Renal pelvis (tissue), 4 donors: Measurements from ENCODE around the gene OR6B1. TPM values are rescaled to one million over a fixed set of nuclear protein-coding genes. Genes with fewer than 3 reads are reported as not detected.
"Not testable (repeated sequence)": the region's sequence is repeated elsewhere in the genome, so short reads cannot be mapped to it uniquely, and the experiment has no call there.

Experiments used
- DNase-seq: peaks from one replicate; pipeline ENCODE4 v3.0.0-alpha.2; 2013
- polyA plus RNA-seq, 3 donors: library from polyadenylated mRNA; unstranded; fragments of 120-200 nt; gene quantifications; one replicate each; pipeline ENCODE4 v1.2.1, GENCODE V29; 2013; ENCODE audit not compliant: insufficient read length in 3 of 3

The OR6B1 gene
- polyA plus RNA-seq, 3 donors, result not detected

- no peak for DNase-seq
Observed at GRCh38 chr7:144004703-144005102, 4.6 kb downstream of the OR6B1 start.

- DNase-seq, result no peak
Observed at GRCh38 chr7:144006029-144006691, 6.0 kb downstream of the OR6B1 start.

- no peak for DNase-seq
Observed at GRCh38 chr7:144006692-144007042, 6.5 kb downstream of the OR6B1 start.

GRCh38 chr7:144009361-144009760 is 9.2 kb downstream of the OR6B1 start:
- no peak for DNase-seq

- not testable (repeated sequence) for DNase-seq
Observed at GRCh38 chr7:144010061-144010460, 9.9 kb downstream of the OR6B1 start.

GRCh38 chr7:144010821-144011220 is 10.7 kb downstream of the OR6B1 start:
- DNase-seq, result not testable (repeated sequence)

- DNase-seq, result no peak
Observed at GRCh38 chr7:144011458-144012230, 11.5 kb downstream of the OR6B1 start.

- no peak for DNase-seq
Observed at GRCh38 chr7:144018065-144018464, 17.9 kb downstream of the OR6B1 start.

- DNase-seq, result no peak
Observed at GRCh38 chr7:144019457-144019856, 19.3 kb downstream of the OR6B1 start.

GRCh38 chr7:144020340-144020739 is 20.2 kb downstream of the OR6B1 start:
- DNase-seq, result no peak

GRCh38 chr7:144022169-144022568 is 22.0 kb downstream of the OR6B1 start:
- no peak for DNase-seq

GRCh38 chr7:144023171-144023827 is 23.2 kb downstream of the OR6B1 start:
- DNase-seq, result no peak

- no peak for DNase-seq
Observed at GRCh38 chr7:144024213-144024612, 24.1 kb downstream of the OR6B1 start.

GRCh38 chr7:144026203-144026883 is 26.2 kb downstream of the OR6B1 start:
- no peak for DNase-seq

GRCh38 chr7:144027070-144027469 is 26.9 kb downstream of the OR6B1 start:
- DNase-seq, result no peak

GRCh38 chr7:144027974-144028373 is 27.9 kb downstream of the OR6B1 start:
- DNase-seq, result no peak

- DNase-seq, result no peak
Observed at GRCh38 chr7:144028547-144028946, 28.4 kb downstream of the OR6B1 start.

- no peak for DNase-seq
Observed at GRCh38 chr7:144032516-144032915, 32.4 kb downstream of the OR6B1 start.

GRCh38 chr7:144032985-144033709 is 33.0 kb downstream of the OR6B1 start:
- DNase-seq, result no peak

GRCh38 chr7:144035385-144035784 is 35.3 kb downstream of the OR6B1 start:
- DNase-seq, result no peak

GRCh38 chr7:144036302-144036885 is 36.3 kb downstream of the OR6B1 start:
- no peak for DNase-seq
